SK-N-MC (cell line): ENCODE measurements around the gene HP1BP3.

Experiments used
- EZH2 ChIP-seq: fragments of 200-600 bp; sonication (generic); IDR thresholded peaks from one replicate; pipeline ENCODE4 v1.6.1; 2017; ENCODE audit warnings: antibody characterized with exemption
- FOXP2 ChIP-seq: optimal IDR thresholded peaks from 2 replicates; pipeline ENCODE3; 2011; ENCODE audit warnings: mild to moderate bottlenecking, moderate library complexity; ENCODE audit not compliant: insufficient read depth; ENCODE audit errors: extremely low read length, control extremely low read depth
- POLR2AphosphoS5 ChIP-seq: IDR thresholded peaks from 2 replicates; pipeline ENCODE4 v1.6.1; 2012; ENCODE audit warnings: mild to moderate bottlenecking, low read depth, low read length, borderline replicate concordance

DNA sequence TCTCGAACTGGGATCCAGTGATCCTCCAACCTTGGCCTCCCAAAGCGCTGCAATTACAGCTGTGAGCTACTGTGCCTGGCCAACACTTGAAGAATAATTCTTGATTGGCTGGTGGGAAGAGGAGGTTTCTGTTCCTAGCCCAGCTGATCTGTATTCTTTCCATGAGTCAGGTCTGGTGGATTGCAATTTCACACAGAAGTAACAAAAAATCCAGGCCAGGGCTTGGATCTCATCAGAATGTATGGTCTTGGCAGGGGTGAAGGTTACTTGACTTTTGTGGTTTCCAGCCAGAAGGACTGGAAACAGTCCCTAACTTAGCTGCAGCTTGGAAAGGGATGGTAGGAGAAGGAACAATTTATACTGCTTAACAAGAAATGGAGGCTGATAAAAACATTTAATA, 5.1 kb upstream of the HP1BP3 start:
- TF ChIP-seq EZH2 (no peak), POLR2AphosphoS5 (no peak), FOXP2 (no peak)
